Stimulated activated CD8-positive, alpha-beta memory T cell treated with anti-CD3 and anti-CD28 coated beads, Interleukin-4, amount 100 ng/mL, for 4 hours (primary cell): Measurements from ENCODE around the gene USP10.
"Not testable (repeated sequence)": the region's sequence is repeated elsewhere in the genome, so short reads cannot be mapped to it uniquely, and the experiment has no call there.

Experiments used
- DNase-seq, 2 donors: peaks; one replicate each; pipeline ENCODE4 v3.0.0-alpha.2; 2020; ENCODE audit warnings: low read depth in 2 of 2, low spot score in 1 of 2

The USP10 gene

GRCh38 chr16:84673561-84673960, 26.2 kb upstream of the USP10 start:
- DNase-seq: no peak

GRCh38 chr16:84675423-84675822, 24.4 kb upstream of the USP10 start:
- no peak for DNase-seq

- DNase-seq: no peak
These were observed 23.9 kb upstream of the USP10 start for GRCh38 chr16:84675884-84676283.

- no peak for DNase-seq
These were observed 22.6 kb upstream of the USP10 start for GRCh38 chr16:84677017-84677803.

GRCh38 chr16:84677849-84678248, 22.0 kb upstream of the USP10 start:
- no peak for DNase-seq

GRCh38 chr16:84678541-84678940, 21.3 kb upstream of the USP10 start:
- no peak for DNase-seq

- no peak for DNase-seq
These were observed 19.5 kb upstream of the USP10 start for GRCh38 chr16:84680165-84680842.

GRCh38 chr16:84680843-84681629, 18.8 kb upstream of the USP10 start:
- DNase-seq: no peak

GRCh38 chr16:84683691-84684591, 15.9 kb upstream of the USP10 start:
- no peak for DNase-seq

GRCh38 chr16:84684592-84684965, 15.2 kb upstream of the USP10 start:
- no peak for DNase-seq

- no peak for DNase-seq
These were observed 14.6 kb upstream of the USP10 start for GRCh38 chr16:84685210-84685609.

- DNase-seq: no peak
These were observed 13.0 kb upstream of the USP10 start for GRCh38 chr16:84686707-84687298.

- no peak for DNase-seq
These were observed 12.1 kb upstream of the USP10 start for GRCh38 chr16:84687715-84688114.

- not testable (repeated sequence) for DNase-seq
These were observed 11.6 kb upstream of the USP10 start for GRCh38 chr16:84688163-84688562.

- no peak for DNase-seq
These were observed 10.7 kb upstream of the USP10 start for GRCh38 chr16:84689111-84689510.

GRCh38 chr16:84690088-84690819, 9.5 kb upstream of the USP10 start:
- DNase-seq: no peak

GRCh38 chr16:84692451-84693214, 7.2 kb upstream of the USP10 start:
- DNase-seq: no peak

- DNase-seq: not testable (repeated sequence)
These were observed 5.9 kb upstream of the USP10 start for GRCh38 chr16:84693869-84694268.

- DNase-seq: no peak
These were observed 4.8 kb upstream of the USP10 start for GRCh38 chr16:84694980-84695379.
